HepG2 (cell line): ENCODE results near the gene RPF1. TPM values are rescaled to one million over a fixed set of nuclear protein-coding genes. Genes with fewer than 3 reads are reported as not detected.

ENCODE experiments used
- ATAC-seq: fragments of 200-7000 bp; cut with Tn5 transposase; 3 replicates; pipeline ENCODE4 v1.9.1; 2020; ENCODE audit warnings: mild to moderate bottlenecking, moderate library complexity
- BruUV-seq: library from RNA; stranded (reverse); fragments of 400-500 nt; replicated peaks from 2 replicates; lab custom pipeline; 2021; lab: Mats Ljungman, UMichigan
- CTCF ChIA-PET: fragments of 300-600 bp; formaldehyde crosslinking; extraction: SDS; loops from one replicate; lab custom pipeline; 2021; ENCODE audit warnings: low total read pairs, inconsistent platforms, low intra/inter-chr PET ratio; lab: Yijun Ruan, JAX
- POLR2A ChIA-PET: fragments of 350-600 bp; sonication (Branson Sonifier 250); formaldehyde crosslinking; loops from one replicate; lab custom pipeline; 2020; ENCODE audit warnings: antibody characterized with exemption, inconsistent platforms; lab: Yijun Ruan, JAX
- DNase-seq: peaks from one replicate; pipeline ENCODE4 v3.0.0-alpha.2; 2015; ENCODE audit warnings: low spot score
- FAIRE-seq: peaks from 3 replicates; lab custom pipeline; 2011; peaks lifted over from hg19 to GRCh38; lab: Jason Lieb, UNC
- H2AFZ ChIP-seq: one replicate; pipeline ENCODE4 v1.6.1; 2011; ENCODE audit warnings: low read length, inconsistent platforms
- H3K27ac ChIP-seq: fragments of 300-600 bp; 3 replicates; pipeline ENCODE4 v1.8.0; 2011; ENCODE audit warnings: mixed run types, mild to moderate bottlenecking, mixed read lengths, low read length, inconsistent platforms; ENCODE audit not compliant: insufficient read depth; ENCODE audit errors: extremely low read length
- H3K27me3 ChIP-seq, 2 experiments: fragments of 200-600 bp in 1 of 2; 2 replicates in 1 of 2; 3 replicates in 1 of 2; pipeline versions ENCODE4 v1.6.0 to v1.8.0; 2011; ENCODE audit warnings: low read length in 2 of 2, mild to moderate bottlenecking in 2 of 2, moderate library complexity in 2 of 2, inconsistent platforms in 1 of 2; ENCODE audit not compliant: insufficient read depth in 2 of 2, control insufficient read depth in 1 of 2
- H3K36me3 ChIP-seq, 2 experiments: fragments of 200-600 bp in 1 of 2; replicated peaks in 1 of 2; 2 replicates in 1 of 2; 3 replicates in 1 of 2; pipeline versions ENCODE4 v1.5.1 to v1.8.0; 2011; ENCODE audit warnings: low read length in 2 of 2, inconsistent platforms in 1 of 2; ENCODE audit not compliant: insufficient read depth in 2 of 2, control insufficient read depth in 1 of 2
- H3K4me1 ChIP-seq: 2 replicates; pipeline ENCODE4 v1.5.1; 2012; ENCODE audit warnings: low read length, inconsistent platforms; ENCODE audit not compliant: insufficient read depth
- H3K4me2 ChIP-seq: 2 replicates; pipeline ENCODE4 v1.6.0; 2011; ENCODE audit warnings: low read depth, low read length, inconsistent platforms
- H3K4me3 ChIP-seq, 3 experiments: fragments of 200-600 bp in 1 of 3; sonication (generic), shearing (Covaris generic) in 1 of 3; replicated peaks in 1 of 3; 2 replicates each; pipeline ENCODE4 v1.5.1; 2011 to 2016; ENCODE audit warnings: low read length in 3 of 3, inconsistent platforms in 2 of 3, low read depth in 2 of 3, mild to moderate bottlenecking in 2 of 3, control low read depth in 1 of 3, mixed read lengths in 1 of 3; ENCODE audit not compliant: insufficient read depth in 1 of 3
- H3K79me2 ChIP-seq: one replicate; pipeline ENCODE4 v1.6.1; 2011; ENCODE audit warnings: low read length, inconsistent platforms; ENCODE audit not compliant: insufficient read depth
- H3K9ac ChIP-seq: 2 replicates; pipeline ENCODE4 v1.6.0; 2011; ENCODE audit warnings: mild to moderate bottlenecking, low read depth, low read length, inconsistent platforms; ENCODE audit not compliant: insufficient read depth
- H3K9me3 ChIP-seq: 2 replicates; pipeline ENCODE4 v1.5.1; 2012; ENCODE audit warnings: mild to moderate bottlenecking, low read length
- H4K20me1 ChIP-seq: 2 replicates; pipeline ENCODE4 v1.6.0; 2011; ENCODE audit warnings: inconsistent platforms, mild to moderate bottlenecking, low read length, moderate library complexity; ENCODE audit not compliant: insufficient read depth
- AGO1 ChIP-seq: fragments of 200-400 bp; formaldehyde crosslinking; IDR thresholded peaks from 2 replicates; pipeline ENCODE4 v1.6.1; 2017; ENCODE audit warnings: mild to moderate bottlenecking, low read depth, low read length, moderate library complexity; ENCODE audit not compliant: poor library complexity, severe bottlenecking
- GABPA ChIP-seq, 2 experiments: IDR thresholded peaks; 2 replicates each; pipeline ENCODE4 v1.6.1; 2011 to 2016; ENCODE audit warnings: low read depth in 2 of 2, low read length in 1 of 2, missing biosample characterization in 1 of 2, missing genetic modification characterization in 1 of 2
- ISL2 ChIP-seq: sonication (generic); formaldehyde crosslinking; IDR thresholded peaks from 2 replicates; pipeline ENCODE4 v1.5.0; 2020; ENCODE audit warnings: missing genetic modification reagents
- XRCC5 ChIP-seq: fragments of 200-400 bp; formaldehyde crosslinking; optimal IDR thresholded peaks from 2 replicates; pipeline ENCODE3; 2017; ENCODE audit warnings: mild to moderate bottlenecking, low read length
- ZNF703 ChIP-seq: sonication (generic); formaldehyde crosslinking; IDR thresholded peaks from 2 replicates; pipeline ENCODE4 v1.5.1; 2020; ENCODE audit warnings: missing genetic modification reagents, mild to moderate bottlenecking, moderate library complexity, borderline replicate concordance
- ZNF781 ChIP-seq: sonication (generic); formaldehyde crosslinking; IDR thresholded peaks from 2 replicates; pipeline ENCODE4 v1.5.1; 2020; ENCODE audit warnings: borderline replicate concordance, mild to moderate bottlenecking, missing genetic modification reagents; ENCODE audit errors: not compliant biosample characterization
- WGBS: methylation state at CpG from one replicate; pipeline ENCODE4 v1.1.6; 2017; ENCODE audit warnings: low lambda C conversion rate; 5-methylcytosine and 5-hydroxymethylcytosine counted together
- in situ Hi-C: cut with HindIII; loops from 2 replicates; pipeline ENCODE4 v1.10.0; 2017; ENCODE audit warnings: low pct_unique_long_range_greater_than_20kb; ENCODE audit not compliant: extremely low pct_ligation_motif_present
- intact Hi-C: fragments of 100-400 bp; cut with micrococcal nuclease; formaldehyde crosslinking; loops from one replicate; pipeline ENCODE4 v1.10.0; 2022; ENCODE audit not compliant: unreplicated experiment
- polyA plus RNA-seq, 8 experiments: library from polyadenylated mRNA; depleted of rRNA in 3 of 8; stranded (reverse) in 7 of 8; unstranded in 1 of 8; fragments of >200 nt; fragmentation: Illumina TruSeq in 4 of 8; extraction: Trizol in 4 of 8; gene quantifications; 2 replicates each; pipeline versions ENCODE4 v1.2.1 to v1.2.3, GENCODE V29; 2011 to 2016; ENCODE audit warnings: low read depth in 4 of 8, missing spikeins in 1 of 8, mixed read lengths in 1 of 8; ENCODE audit not compliant: insufficient read depth in 1 of 8
- total RNA-seq, 5 experiments: library from RNA; depleted of rRNA; stranded (reverse); fragments of >200 nt; fragmentation: Illumina TruSeq; extraction: Trizol; gene quantifications; 2 replicates each; pipeline ENCODE4 v1.2.3, GENCODE V29; 2016; ENCODE audit warnings: low read depth in 1 of 5
- TF ChIP-seq, protein P1 (sequence below): sonication (generic); formaldehyde crosslinking; IDR thresholded peaks from 2 replicates; pipeline ENCODE4 v1.5.0; 2020; ENCODE audit warnings: mild to moderate bottlenecking, missing genetic modification reagents, borderline replicate concordance
- TF ChIP-seq, protein P2 (sequence below): sonication (generic); formaldehyde crosslinking; IDR thresholded peaks from 2 replicates; pipeline ENCODE4 v1.5.1; 2020; ENCODE audit warnings: missing genetic modification reagents, mild to moderate bottlenecking, borderline replicate concordance

Gene RPF1
- total and polyA plus RNA-seq, 2 of the 13 experiments (the other 11 are each of a cell fraction or from before 2014, with no cell fraction given), result 23.0 to 39.0 TPM

DNA sequence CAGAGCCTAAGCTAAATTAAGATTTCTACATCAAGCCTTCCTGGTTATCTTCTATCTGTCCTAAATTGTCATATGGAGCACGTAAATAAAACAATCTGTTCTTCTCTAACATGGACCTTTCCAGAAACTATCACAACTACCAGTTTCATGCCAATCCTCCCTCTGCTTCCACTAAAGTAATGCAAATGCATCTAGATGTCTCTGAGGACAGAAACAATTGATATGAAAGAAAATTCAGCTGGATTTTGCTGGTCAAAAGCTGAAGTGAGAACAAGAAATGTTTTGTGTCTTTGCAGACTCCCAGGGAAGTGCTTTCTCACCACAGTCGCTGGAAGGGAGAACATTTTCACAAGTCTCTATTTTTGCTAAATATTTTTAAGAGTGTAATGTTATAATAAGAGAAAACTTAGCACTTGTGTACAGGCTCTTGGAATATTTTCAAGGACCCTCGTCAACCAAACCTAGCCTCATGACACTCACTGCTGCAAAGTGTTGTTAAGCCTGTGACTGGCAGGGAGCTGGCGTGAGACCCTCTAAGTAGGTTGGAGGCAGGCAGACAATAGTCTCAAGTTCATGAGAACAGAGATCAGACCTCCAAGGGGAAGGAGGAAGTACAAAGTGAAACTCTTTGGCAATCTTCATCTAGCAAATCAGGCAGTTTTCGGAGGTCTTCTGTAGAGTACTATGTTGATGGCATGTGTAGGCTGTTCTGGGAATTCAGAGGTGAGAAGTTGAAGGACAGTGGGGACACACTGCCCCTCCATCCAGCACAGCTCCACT is 42.0 kb upstream of the RPF1 start:
- no peaks in the 10 kb centered on the region for H3K4me1 ChIP-seq
- BruUV-seq, result no TSS peak
- TF ChIP-seq XRCC5 (no peak), ISL2 (no peak), ZNF781 (CRISPR knock-in tag) (no peak), AGO1 (no peak), ZNF703 (CRISPR knock-in tag) (no peak), GABPA (IDR thresholded peaks at IDR 0.05; ENCODE audit: low read depth, low read length) (no peak), GABPA (CRISPR knock-in tag; IDR thresholded peaks at IDR 0.05; ENCODE audit: low read depth) (no peak)
- TF ChIP-seq, protein P1, sequence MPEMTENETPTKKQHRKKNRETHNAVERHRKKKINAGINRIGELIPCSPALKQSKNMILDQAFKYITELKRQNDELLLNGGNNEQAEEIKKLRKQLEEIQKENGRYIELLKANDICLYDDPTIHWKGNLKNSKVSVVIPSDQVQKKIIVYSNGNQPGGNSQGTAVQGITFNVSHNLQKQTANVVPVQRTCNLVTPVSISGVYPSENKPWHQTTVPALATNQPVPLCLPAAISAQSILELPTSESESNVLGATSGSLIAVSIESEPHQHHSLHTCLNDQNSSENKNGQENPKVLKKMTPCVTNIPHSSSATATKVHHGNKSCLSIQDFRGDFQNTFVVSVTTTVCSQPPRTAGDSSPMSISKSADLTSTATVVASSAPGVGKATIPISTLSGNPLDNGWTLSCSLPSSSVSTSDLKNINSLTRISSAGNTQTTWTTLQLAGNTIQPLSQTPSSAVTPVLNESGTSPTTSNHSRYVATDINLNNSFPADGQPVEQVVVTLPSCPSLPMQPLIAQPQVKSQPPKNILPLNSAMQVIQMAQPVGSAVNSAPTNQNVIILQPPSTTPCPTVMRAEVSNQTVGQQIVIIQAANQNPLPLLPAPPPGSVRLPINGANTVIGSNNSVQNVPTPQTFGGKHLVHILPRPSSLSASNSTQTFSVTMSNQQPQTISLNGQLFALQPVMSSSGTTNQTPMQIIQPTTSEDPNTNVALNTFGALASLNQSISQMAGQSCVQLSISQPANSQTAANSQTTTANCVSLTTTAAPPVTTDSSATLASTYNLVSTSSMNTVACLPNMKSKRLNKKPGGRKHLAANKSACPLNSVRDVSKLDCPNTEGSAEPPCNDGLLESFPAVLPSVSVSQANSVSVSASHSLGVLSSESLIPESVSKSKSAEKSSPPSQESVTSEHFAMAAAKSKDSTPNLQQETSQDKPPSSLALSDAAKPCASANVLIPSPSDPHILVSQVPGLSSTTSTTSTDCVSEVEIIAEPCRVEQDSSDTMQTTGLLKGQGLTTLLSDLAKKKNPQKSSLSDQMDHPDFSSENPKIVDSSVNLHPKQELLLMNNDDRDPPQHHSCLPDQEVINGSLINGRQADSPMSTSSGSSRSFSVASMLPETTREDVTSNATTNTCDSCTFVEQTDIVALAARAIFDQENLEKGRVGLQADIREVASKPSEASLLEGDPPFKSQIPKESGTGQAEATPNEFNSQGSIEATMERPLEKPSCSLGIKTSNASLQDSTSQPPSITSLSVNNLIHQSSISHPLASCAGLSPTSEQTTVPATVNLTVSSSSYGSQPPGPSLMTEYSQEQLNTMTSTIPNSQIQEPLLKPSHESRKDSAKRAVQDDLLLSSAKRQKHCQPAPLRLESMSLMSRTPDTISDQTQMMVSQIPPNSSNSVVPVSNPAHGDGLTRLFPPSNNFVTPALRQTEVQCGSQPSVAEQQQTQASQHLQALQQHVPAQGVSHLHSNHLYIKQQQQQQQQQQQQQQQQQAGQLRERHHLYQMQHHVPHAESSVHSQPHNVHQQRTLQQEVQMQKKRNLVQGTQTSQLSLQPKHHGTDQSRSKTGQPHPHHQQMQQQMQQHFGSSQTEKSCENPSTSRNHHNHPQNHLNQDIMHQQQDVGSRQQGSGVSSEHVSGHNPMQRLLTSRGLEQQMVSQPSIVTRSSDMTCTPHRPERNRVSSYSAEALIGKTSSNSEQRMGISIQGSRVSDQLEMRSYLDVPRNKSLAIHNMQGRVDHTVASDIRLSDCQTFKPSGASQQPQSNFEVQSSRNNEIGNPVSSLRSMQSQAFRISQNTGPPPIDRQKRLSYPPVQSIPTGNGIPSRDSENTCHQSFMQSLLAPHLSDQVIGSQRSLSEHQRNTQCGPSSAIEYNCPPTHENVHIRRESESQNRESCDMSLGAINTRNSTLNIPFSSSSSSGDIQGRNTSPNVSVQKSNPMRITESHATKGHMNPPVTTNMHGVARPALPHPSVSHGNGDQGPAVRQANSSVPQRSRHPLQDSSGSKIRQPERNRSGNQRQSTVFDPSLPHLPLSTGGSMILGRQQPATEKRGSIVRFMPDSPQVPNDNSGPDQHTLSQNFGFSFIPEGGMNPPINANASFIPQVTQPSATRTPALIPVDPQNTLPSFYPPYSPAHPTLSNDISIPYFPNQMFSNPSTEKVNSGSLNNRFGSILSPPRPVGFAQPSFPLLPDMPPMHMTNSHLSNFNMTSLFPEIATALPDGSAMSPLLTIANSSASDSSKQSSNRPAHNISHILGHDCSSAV, result no peak
- TF ChIP-seq, protein P2, sequence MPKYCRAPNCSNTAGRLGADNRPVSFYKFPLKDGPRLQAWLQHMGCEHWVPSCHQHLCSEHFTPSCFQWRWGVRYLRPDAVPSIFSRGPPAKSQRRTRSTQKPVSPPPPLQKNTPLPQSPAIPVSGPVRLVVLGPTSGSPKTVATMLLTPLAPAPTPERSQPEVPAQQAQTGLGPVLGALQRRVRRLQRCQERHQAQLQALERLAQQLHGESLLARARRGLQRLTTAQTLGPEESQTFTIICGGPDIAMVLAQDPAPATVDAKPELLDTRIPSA (CRISPR knock-in tag), result no peak
- no peak for ATAC-seq
- no peak overlapping the region for H3K27ac ChIP-seq
- ChIA-PET POLR2A (no interaction called here), CTCF (no interaction called here)
- in situ Hi-C loops, result no loop called here
- intact Hi-C loops, result no loop called here
- no peaks in the 10 kb centered on the region for H3K79me2 ChIP-seq
- no peak overlapping the region for H2AFZ ChIP-seq
- H3K9me3 ChIP-seq, result no peaks in the 10 kb centered on the region
- no peaks in the 10 kb centered on the region for H4K20me1 ChIP-seq
- no peaks in the 10 kb centered on the region for H3K27me3 ChIP-seq
- no peak overlapping the region for H3K4me2 ChIP-seq
- H3K9ac ChIP-seq, result no peak overlapping the region
- no peak for FAIRE-seq
- no peak for DNase-seq
- no peak overlapping the region for H3K4me3 ChIP-seq
- H3K36me3 ChIP-seq, result no peaks in the 10 kb centered on the region
- 9% methylated on average over 5 of the region's 5 CpGs for WGBS
